ENCODE results near the gene MBD2. TPM values are rescaled to one million over a fixed set of nuclear protein-coding genes. Genes with fewer than 3 reads are reported as not detected.
"Not testable (repeated sequence)": the region's sequence is repeated elsewhere in the genome, so short reads cannot be mapped to it uniquely, and the experiment has no call there.

MBD2 gene
- polyA plus RNA-seq, 6 donors from 2014 or later, result 11.5 to 39.0 (median 22.7) TPM

DNA sequence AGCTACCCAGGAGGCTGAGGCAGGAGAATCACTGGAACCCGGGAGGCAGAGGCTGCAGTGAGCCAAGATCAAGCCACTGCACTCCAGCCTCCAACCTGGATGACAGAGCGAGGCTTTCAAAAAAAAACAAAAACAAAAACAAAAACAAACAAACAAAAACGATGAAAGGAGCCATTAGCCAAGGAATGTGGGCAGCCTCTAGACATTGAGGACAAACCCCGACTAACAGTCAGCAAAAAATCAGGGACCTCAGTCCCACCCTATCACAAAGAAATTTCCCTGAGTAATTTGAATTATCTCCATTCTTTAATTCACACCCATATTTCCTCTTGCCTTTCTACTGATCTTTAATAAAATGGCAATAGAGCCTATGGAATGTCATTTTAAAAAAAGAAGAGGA, 75.8 kb downstream of the MBD2 start:
- H3K9me3 Mint-ChIP-seq, result peaks cover 0 to 5% (median under 1%) of the 10 kb centered on the region in 7 donors
- no peak overlapping the region for H3K4me3 Mint-ChIP-seq
- H3K27me3 Mint-ChIP-seq, result no peaks in the 10 kb centered on the region
- H3K4me1 Mint-ChIP-seq, result peaks cover 0 to 3% (median 0%) of the 10 kb centered on the region in 3 donors
- peak overlapping the region in 3 of 6 donors; percentile 61 to 86 (median 65) for H3K27ac Mint-ChIP-seq
- ATAC-seq (ENCODE audit: low read depth in 2 of 2) (no peak), DNase-seq (no peak)
- H3K36me3 Mint-ChIP-seq, result peaks cover 5 to 11% of the 10 kb centered on the region in 2 donors

DNA sequence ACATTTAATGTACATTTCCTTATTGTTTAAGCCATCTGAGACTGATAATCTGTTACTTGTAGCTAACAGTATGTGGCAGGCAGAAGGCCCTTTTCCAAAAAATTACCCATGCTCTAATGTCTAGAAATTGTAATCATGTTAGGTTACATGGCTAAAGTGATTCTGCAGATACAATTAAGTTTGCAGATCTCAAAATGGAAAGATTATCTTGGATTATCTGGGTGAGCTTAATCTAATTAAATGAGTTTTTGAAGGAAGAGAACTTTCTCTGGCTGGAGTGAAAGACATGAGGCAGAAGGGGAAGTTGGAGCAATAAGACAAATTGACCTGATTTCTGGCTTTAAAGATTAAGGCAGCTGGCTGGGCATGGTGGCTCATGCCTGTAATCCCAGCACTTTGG, 76.3 kb downstream of the MBD2 start:
- H3K4me3 Mint-ChIP-seq, result no peak overlapping the region
- peaks cover 10 to 15% of the 10 kb centered on the region in 2 donors for H3K36me3 Mint-ChIP-seq
- DNase-seq, result no peak
- ATAC-seq (ENCODE audit: low read depth in 2 of 2), result no peak
- peaks cover 0 to 3% (median 0%) of the 10 kb centered on the region in 3 donors for H3K4me1 Mint-ChIP-seq
- peaks cover 4 to 10% (median 6%) of the 10 kb centered on the region in 7 donors for H3K9me3 Mint-ChIP-seq
- peak overlapping the region in 2 of 6 donors; percentile 7 to 25 for H3K27ac Mint-ChIP-seq
- no peaks in the 10 kb centered on the region for H3K27me3 Mint-ChIP-seq

- H3K27ac Mint-ChIP-seq, result peak overlapping the region in 1 of 6 donors; percentile 19
- ATAC-seq (ENCODE audit: low read depth in 2 of 2) (no peak), DNase-seq (no peak)
- peaks cover 8 to 17% of the 10 kb centered on the region in 2 donors for H3K36me3 Mint-ChIP-seq
- H3K4me1 Mint-ChIP-seq, result no peaks in the 10 kb centered on the region
- no peaks in the 10 kb centered on the region for H3K27me3 Mint-ChIP-seq
- no peak overlapping the region for H3K4me3 Mint-ChIP-seq
- H3K9me3 Mint-ChIP-seq, result peaks cover 4 to 18% (median 10%) of the 10 kb centered on the region in 7 donors
Measured at GRCh38 chr18:54147439-54147838, 77.0 kb downstream of the MBD2 start.

DNA sequence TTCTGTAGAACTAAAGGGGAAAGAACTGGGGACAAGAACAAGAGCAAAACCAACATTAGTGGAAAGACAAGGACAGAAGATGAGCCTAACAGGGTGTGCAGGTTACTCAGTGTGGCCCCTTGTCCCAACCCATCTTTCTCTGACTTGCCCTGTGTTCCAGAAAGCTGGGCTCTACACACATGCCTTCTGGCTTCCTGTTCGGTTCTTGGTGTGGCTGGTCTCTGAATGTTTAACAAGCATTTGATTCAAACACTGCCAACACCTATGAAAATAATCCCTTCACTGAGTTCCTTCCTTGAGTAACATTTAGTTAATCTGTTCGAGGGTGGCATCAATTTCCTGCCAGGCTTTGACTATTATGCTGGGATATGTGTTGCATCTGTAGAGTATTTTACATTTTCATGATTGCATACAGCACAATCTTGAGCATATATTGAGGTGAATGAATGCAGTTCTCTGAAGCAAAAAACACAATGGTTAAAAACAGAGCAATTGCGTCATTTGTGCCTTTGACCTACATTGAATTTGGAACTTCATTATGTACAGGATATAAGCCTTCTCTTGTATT, 83.3 kb downstream of the MBD2 start:
- Mint-ChIP-seq H3K4me3 (no peak overlapping the region), H3K27me3 (no peaks in the 10 kb centered on the region), H3K4me1 (no peaks in the 10 kb centered on the region), H3K9me3 (peaks cover 10 to 48% (median 25%) of the 10 kb centered on the region in 7 donors), H3K27ac (no peak overlapping the region), H3K36me3 (peaks cover 33 to 43% of the 10 kb centered on the region in 2 donors)
- DNase-seq (no peak), ATAC-seq (ENCODE audit: low read depth in 2 of 2) (no peak)

DNA sequence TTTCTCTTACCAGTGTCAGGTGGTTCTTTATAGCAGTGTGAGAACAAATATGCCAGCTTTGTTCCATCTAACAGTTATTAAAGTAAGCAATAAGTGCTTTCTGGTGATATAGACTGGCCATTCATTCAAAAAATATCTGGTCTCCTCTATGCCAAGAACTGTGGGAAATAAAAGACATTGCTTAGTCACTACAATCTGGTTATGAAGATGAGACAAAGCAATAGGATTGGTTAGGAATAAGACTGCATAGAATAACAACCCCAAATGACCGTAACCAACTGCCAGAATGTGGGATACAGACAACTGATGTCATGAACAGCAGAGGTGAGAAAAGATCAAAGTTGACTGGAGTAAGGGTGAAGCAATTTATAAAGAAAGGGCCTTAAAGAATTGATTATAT, 83.8 kb downstream of the MBD2 start:
- no peaks in the 10 kb centered on the region for H3K4me1 Mint-ChIP-seq
- H3K4me3 Mint-ChIP-seq, result no peak overlapping the region
- no peak for ATAC-seq (ENCODE audit: low read depth in 2 of 2)
- peaks cover 33 to 43% of the 10 kb centered on the region in 2 donors for H3K36me3 Mint-ChIP-seq
- no peak overlapping the region for H3K27ac Mint-ChIP-seq
- no peaks in the 10 kb centered on the region for H3K27me3 Mint-ChIP-seq
- peaks cover 10 to 48% (median 25%) of the 10 kb centered on the region in 7 donors for H3K9me3 Mint-ChIP-seq
- DNase-seq, result no peak

DNA sequence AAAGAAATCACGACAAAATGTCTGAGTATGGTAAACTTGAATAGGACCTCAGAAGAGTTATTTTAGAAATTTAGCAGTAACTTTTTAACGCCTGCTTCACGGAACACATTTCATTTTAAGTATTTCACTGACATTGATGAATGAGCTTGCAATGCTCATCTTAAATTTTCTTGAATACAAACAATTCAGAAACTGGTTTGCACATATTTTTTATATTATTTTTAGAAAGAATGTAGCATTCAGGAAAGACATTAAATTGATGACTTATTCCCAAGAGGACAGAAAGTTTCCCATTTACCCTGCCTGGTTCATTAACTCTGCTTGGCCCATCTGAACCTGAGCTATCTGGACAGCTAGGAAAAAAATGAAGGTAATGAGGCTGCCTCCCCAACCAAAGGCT, 89.3 kb downstream of the MBD2 start:
- ATAC-seq (ENCODE audit: low read depth in 2 of 2) (no peak), DNase-seq (no peak)
- H3K36me3 Mint-ChIP-seq, result peaks cover 15 to 18% of the 10 kb centered on the region in 2 donors
- no peaks in the 10 kb centered on the region for H3K4me1 Mint-ChIP-seq
- no peak overlapping the region for H3K27ac Mint-ChIP-seq
- H3K4me3 Mint-ChIP-seq, result no peak overlapping the region
- H3K9me3 Mint-ChIP-seq, result peaks cover 0 to 22% (median 11%) of the 10 kb centered on the region in 7 donors
- H3K27me3 Mint-ChIP-seq, result no peaks in the 10 kb centered on the region

DNA sequence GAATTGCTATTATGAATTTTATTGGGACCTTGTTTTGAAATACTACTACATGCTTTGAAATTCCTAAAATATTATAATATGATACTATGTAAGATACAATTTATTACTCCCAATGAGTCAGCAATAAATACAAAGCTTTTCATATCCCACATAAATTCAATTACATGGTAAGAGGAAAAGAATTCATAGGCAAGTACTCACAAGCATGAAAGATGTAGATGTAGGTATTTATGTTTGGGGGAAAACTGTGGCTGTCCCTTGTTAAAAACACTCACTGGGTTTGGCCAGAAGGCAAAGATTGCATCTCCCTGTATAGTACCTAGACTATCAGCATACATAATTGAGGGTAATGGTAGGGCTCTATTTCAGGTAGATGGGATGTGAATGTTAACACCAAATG, 90.4 kb downstream of the MBD2 start:
- ATAC-seq (ENCODE audit: low read depth in 2 of 2) (no peak), DNase-seq (no peak)
- no peaks in the 10 kb centered on the region for H3K27me3 Mint-ChIP-seq
- H3K36me3 Mint-ChIP-seq, result peaks cover 11% of the 10 kb centered on the region in 2 donors
- H3K9me3 Mint-ChIP-seq, result peaks cover 0 to 12% (median 10%) of the 10 kb centered on the region in 7 donors
- H3K27ac Mint-ChIP-seq, result no peak overlapping the region
- no peaks in the 10 kb centered on the region for H3K4me1 Mint-ChIP-seq
- no peak overlapping the region for H3K4me3 Mint-ChIP-seq

DNA sequence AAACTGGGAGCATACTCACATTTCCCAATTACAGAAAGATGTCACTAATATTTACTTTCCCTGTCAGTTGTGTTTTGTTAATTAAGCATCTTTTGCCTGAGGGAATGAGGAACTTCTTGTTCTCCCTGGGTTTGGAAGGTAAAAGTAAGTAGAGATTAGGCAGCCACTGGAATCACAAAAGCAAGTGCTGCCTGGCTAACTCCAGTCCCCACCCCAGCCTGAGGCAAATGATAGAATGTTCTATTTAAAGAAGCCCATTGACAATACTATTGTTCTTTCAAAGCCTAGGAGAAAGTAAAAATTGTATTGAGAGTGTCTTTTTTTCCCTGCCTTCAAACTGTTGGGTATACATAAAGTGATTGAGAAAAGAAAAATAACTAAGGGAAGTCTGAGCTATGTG, 93.8 kb downstream of the MBD2 start:
- Mint-ChIP-seq H3K9me3 (no peaks in the 10 kb centered on the region), H3K36me3 (no peaks in the 10 kb centered on the region), H3K4me3 (no peak overlapping the region), H3K4me1 (peaks cover 0 to 5% (median 0%) of the 10 kb centered on the region in 3 donors), H3K27me3 (no peaks in the 10 kb centered on the region), H3K27ac (no peak overlapping the region)
- ATAC-seq (ENCODE audit: low read depth in 2 of 2) (no peak), DNase-seq (no peak)

DNA sequence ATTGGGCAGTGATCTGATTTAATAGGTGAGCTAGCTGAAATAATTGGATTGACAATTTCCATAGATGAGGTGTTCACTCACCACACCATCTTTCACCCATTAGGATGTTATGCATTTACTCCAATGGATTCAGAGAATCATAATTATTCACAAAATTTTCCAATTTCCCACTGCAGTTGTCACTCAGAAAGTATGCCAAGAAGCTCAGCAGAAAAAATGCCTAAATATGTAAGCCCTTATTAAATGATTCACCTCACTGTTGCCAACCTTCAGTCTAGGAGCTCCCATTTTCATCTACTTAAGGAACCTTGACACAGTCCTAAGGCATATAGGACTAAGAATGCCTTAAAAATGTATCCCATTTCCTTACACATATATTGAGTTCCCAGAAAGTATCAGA, 94.3 kb downstream of the MBD2 start:
- Mint-ChIP-seq H3K4me1 (peaks cover 0 to 6% (median 0%) of the 10 kb centered on the region in 3 donors), H3K9me3 (no peaks in the 10 kb centered on the region), H3K36me3 (no peaks in the 10 kb centered on the region), H3K27ac (no peak overlapping the region), H3K27me3 (no peaks in the 10 kb centered on the region), H3K4me3 (no peak overlapping the region)
- no peak for DNase-seq
- no peak for ATAC-seq (ENCODE audit: low read depth in 2 of 2)

DNA sequence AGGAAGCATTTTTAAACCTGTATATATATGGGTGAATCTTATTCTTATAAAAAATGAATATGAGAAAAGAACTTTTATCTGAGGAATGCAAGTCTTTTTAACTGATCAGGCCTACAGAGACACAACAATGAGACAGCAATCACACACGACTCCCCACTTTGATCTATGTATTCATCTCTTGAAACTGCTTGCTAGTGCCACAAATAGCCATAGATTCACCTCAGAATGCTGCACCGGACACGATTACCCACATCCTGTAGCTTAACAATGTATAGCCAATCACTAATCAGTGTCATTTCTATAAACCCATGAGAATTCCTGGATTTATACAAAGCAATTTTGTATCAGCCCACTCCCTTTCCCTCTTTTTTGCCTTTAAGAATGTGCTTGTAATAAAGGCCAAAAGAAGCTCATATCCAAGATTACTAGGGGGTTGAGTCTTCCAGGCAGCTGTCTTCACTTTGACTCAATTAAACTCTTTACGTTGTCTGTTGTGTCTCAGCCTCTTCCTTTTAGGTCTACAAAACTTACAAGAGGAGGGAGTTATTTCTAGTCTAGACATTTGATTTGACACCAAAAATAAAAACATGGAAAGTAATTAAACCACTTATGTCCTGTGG, 94.9 kb downstream of the MBD2 start:
- H3K27ac Mint-ChIP-seq, result no peak overlapping the region
- H3K36me3 Mint-ChIP-seq, result no peaks in the 10 kb centered on the region
- H3K4me3 Mint-ChIP-seq, result no peak overlapping the region
- H3K27me3 Mint-ChIP-seq, result no peaks in the 10 kb centered on the region
- ATAC-seq (ENCODE audit: low read depth in 2 of 2), result no peak
- no peaks in the 10 kb centered on the region for H3K9me3 Mint-ChIP-seq
- DNase-seq, result no peak
- H3K4me1 Mint-ChIP-seq, result peaks cover 0 to 6% (median 0%) of the 10 kb centered on the region in 3 donors

DNA sequence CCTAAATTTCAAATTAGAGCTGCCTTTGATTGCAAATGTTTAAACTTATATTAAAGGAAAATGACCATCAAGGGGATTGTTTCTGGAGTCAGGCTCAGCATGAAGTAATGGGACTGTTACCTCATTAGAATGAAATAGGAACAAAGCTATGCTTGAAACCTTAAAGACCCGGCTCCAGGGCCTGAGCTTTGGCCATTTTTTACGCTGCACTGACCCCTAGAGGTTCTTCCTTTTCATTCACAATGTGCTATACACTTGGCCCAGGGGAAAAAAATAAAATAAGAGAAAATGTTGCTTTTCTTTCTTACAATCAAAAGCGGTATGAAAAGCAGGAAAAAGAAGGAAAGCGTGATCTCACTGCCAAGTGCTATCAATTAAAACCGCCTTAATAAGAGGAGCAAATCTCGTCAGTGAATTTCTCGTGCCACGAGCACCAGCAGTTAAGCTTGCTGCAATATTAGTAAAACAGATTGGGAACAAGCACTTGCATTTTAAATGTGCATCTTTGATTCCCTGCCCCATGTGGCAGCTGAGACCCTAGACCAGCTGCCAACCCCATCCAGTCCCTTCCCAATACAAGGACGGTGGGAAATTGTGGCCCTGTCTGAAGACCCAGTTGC, 96.6 kb downstream of the MBD2 start:
- no peaks in the 10 kb centered on the region for H3K27me3 Mint-ChIP-seq
- no peak overlapping the region for H3K4me3 Mint-ChIP-seq
- no peaks in the 10 kb centered on the region for H3K36me3 Mint-ChIP-seq
- no peak overlapping the region for H3K27ac Mint-ChIP-seq
- DNase-seq (no peak), ATAC-seq (ENCODE audit: low read depth in 2 of 2) (no peak)
- H3K9me3 Mint-ChIP-seq, result no peaks in the 10 kb centered on the region
- H3K4me1 Mint-ChIP-seq, result peaks cover 0 to 6% (median 0%) of the 10 kb centered on the region in 3 donors

DNA sequence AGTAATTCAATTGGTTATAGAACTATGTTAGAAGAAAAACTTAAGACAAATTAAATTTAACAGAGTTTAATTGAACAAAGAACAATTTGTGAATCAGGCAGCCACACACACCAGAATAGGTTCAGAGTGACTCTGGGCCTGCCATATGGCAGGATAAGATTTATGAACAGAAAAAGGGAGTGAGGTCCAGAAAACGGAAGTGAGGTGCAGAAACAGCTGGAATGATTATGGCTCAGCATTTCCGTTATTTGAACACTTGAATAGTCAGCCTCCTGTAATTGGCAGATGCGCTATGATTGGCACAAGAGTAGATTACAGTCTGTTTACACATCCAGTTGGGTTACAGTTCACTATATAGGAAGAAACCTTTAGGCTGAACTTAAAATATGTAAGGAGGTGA, 99.0 kb downstream of the MBD2 start:
- Mint-ChIP-seq H3K27me3 (no peaks in the 10 kb centered on the region), H3K4me3 (no peak overlapping the region), H3K36me3 (no peaks in the 10 kb centered on the region), H3K4me1 (peaks cover 0 to 6% (median 0%) of the 10 kb centered on the region in 3 donors), H3K27ac (no peak overlapping the region), H3K9me3 (no peaks in the 10 kb centered on the region)
- DNase-seq (no peak), ATAC-seq (ENCODE audit: low read depth in 2 of 2) (no peak)

- not testable (repeated sequence) for ATAC-seq (ENCODE audit: low read depth in 2 of 2); H3K27me3 Mint-ChIP-seq; H3K4me3 Mint-ChIP-seq; H3K27ac Mint-ChIP-seq; H3K36me3 Mint-ChIP-seq; DNase-seq; H3K4me1 Mint-ChIP-seq; H3K9me3 Mint-ChIP-seq
Measured at GRCh38 chr18:54123720-54124440, 100.6 kb downstream of the MBD2 start.
